B cell (primary cell): ENCODE measurements around the gene E2F2. TPM values are rescaled to one million over a fixed set of nuclear protein-coding genes. Genes with fewer than 3 reads are reported as not detected.

Source experiments
- ATAC-seq: fragments of 200-7000 bp; cut with Tn5 transposase; one replicate; pipeline ENCODE4 v1.10.0; 2021; ENCODE audit warnings: low read depth, mild to moderate bottlenecking, moderate number of reproducible peaks, moderate library complexity
- CTCF ChIA-PET: fragments of 350-600 bp; sonication (Branson Sonifier 250); formaldehyde crosslinking; loops from one replicate; lab custom pipeline; 2021; ENCODE audit warnings: antibody characterized with exemption, inconsistent platforms; lab: Charles Lee
- POLR2A ChIA-PET: fragments of 350-600 bp; sonication (Branson Sonifier 250); formaldehyde crosslinking; loops from one replicate; lab custom pipeline; 2021; ENCODE audit warnings: antibody characterized with exemption; lab: Charles Lee
- DNase-seq: peaks from one replicate; pipeline ENCODE4 v3.0.0; 2013
- H2AFZ ChIP-seq: 2 replicates; pipeline ENCODE4 v1.6.1; 2012; ENCODE audit warnings: mild to moderate bottlenecking, low read depth, low read length; ENCODE audit not compliant: insufficient read depth, poor library complexity, severe bottlenecking
- H3K27ac ChIP-seq, 2 donors: 1 replicate in 1 of 2; 2 replicates in 1 of 2; pipeline ENCODE4 v1.5.1; 2012 to 2013; ENCODE audit warnings: low read length in 2 of 2, mild to moderate bottlenecking in 2 of 2, moderate library complexity in 1 of 2
- H3K27me3 ChIP-seq, 4 experiments: fragments of 200-600 bp in 1 of 4; sonication (generic) in 1 of 4; replicated peaks in 1 of 4; 1 replicate in 2 of 4; 2 replicates in 2 of 4; pipeline versions ENCODE4 v1.6.1 to v1.7.0; 2013 to 2016; ENCODE audit warnings: low read length in 3 of 4, mild to moderate bottlenecking in 2 of 4, mixed read lengths in 1 of 4, moderate library complexity in 1 of 4; ENCODE audit not compliant: insufficient read depth in 4 of 4, control insufficient read depth in 3 of 4; ENCODE audit errors: control extremely low read depth in 1 of 4
- H3K36me3 ChIP-seq, 2 experiments: replicated peaks in 1 of 2; 1 replicate in 1 of 2; 2 replicates in 1 of 2; pipeline versions ENCODE4 v1.6.1 to v1.7.1; 2013; ENCODE audit warnings: low read length in 1 of 2; ENCODE audit not compliant: insufficient read depth in 2 of 2, control insufficient read depth in 1 of 2; ENCODE audit errors: control extremely low read depth in 1 of 2, extremely low read depth in 1 of 2
- H3K4me1 ChIP-seq, 2 donors: fragments of 200-600 bp in 1 of 2; sonication (generic) in 1 of 2; 1 replicate in 1 of 2; 2 replicates in 1 of 2; pipeline versions ENCODE4 v1.5.1 to v1.6.1; 2013 to 2017; ENCODE audit warnings: low read length in 2 of 2; ENCODE audit not compliant: control insufficient read depth in 2 of 2, insufficient read depth in 2 of 2
- H3K4me2 ChIP-seq: replicated peaks from 2 replicates; pipeline ENCODE3; 2012; ENCODE audit warnings: mild to moderate bottlenecking, low read depth, low read length; ENCODE audit not compliant: poor library complexity, severe bottlenecking
- H3K4me3 ChIP-seq, 5 experiments: fragments of 200-600 bp in 1 of 5; sonication (generic) in 1 of 5; 1 replicate in 3 of 5; 2 replicates in 2 of 5; pipeline versions ENCODE4 v1.5.1 to v1.7.0; 2011 to 2016; ENCODE audit warnings: low read length in 4 of 5, mild to moderate bottlenecking in 4 of 5, low read depth in 2 of 5, control low read depth in 1 of 5, moderate library complexity in 1 of 5; ENCODE audit not compliant: insufficient read depth in 1 of 5; ENCODE audit errors: control extremely low read depth in 1 of 5, extremely low read depth in 1 of 5
- H3K79me2 ChIP-seq: fragments of 200-600 bp; sonication (generic); one replicate; pipeline ENCODE4 v1.6.0; 2016; ENCODE audit warnings: low read length; ENCODE audit not compliant: control insufficient read depth, insufficient read depth
- H3K9ac ChIP-seq: fragments of 200-600 bp; sonication (generic); 2 replicates; pipeline ENCODE4 v1.6.1; 2017; ENCODE audit warnings: mild to moderate bottlenecking, low read length, moderate library complexity
- H3K9me3 ChIP-seq, 3 donors: one replicate each; pipeline versions ENCODE4 v1.6.1 to v1.7.1; 2013; ENCODE audit warnings: low read length in 2 of 3; ENCODE audit not compliant: control insufficient read depth in 2 of 3, insufficient read depth in 1 of 3; ENCODE audit errors: control extremely low read depth in 1 of 3
- H4K20me1 ChIP-seq: 2 replicates; pipeline ENCODE4 v1.6.0; 2012; ENCODE audit warnings: mild to moderate bottlenecking, low read length; ENCODE audit not compliant: insufficient read depth, control insufficient read depth, poor library complexity, severe bottlenecking
- H3K27ac Mint-ChIP-seq: one replicate; pipeline ENCODE4 v1.8.0; 2021; ENCODE audit warnings: mixed read lengths
- H3K27me3 Mint-ChIP-seq: one replicate; pipeline ENCODE4 v1.8.0; 2021; ENCODE audit warnings: mixed read lengths
- H3K4me1 Mint-ChIP-seq: one replicate; pipeline ENCODE4 v1.8.0; 2021; ENCODE audit warnings: mixed read lengths
- H3K4me3 Mint-ChIP-seq: one replicate; pipeline ENCODE4 v1.8.0; 2021; ENCODE audit warnings: mixed read lengths
- H3K9me3 Mint-ChIP-seq: one replicate; pipeline ENCODE4 v1.8.0; 2022; ENCODE audit warnings: mixed read lengths; ENCODE audit not compliant: insufficient read depth
- EZH2 ChIP-seq: IDR thresholded peaks from 2 replicates; pipeline ENCODE4 v1.6.1; 2012; ENCODE audit warnings: borderline replicate concordance, low read depth, mild to moderate bottlenecking, moderate library complexity, low read length; ENCODE audit not compliant: insufficient read depth, poor library complexity, severe bottlenecking
- WGBS: methylation state at CpG from one replicate; pipeline ENCODE4 v1.1.5; 2013; ENCODE audit warnings: missing lambda C conversion rate; ENCODE audit not compliant: insufficient coverage; 5-methylcytosine and 5-hydroxymethylcytosine counted together
- intact Hi-C: fragments of 100-400 bp; cut with micrococcal nuclease; formaldehyde crosslinking; loops from one replicate; pipeline ENCODE4 v1.10.0; 2022
- polyA plus RNA-seq: library from polyadenylated mRNA; depleted of rRNA; stranded (reverse); fragments of >200 nt; gene quantifications from 2 replicates; pipeline ENCODE4 v1.2.3, GENCODE V29; 2012
- total RNA-seq, 2 donors: library from RNA; stranded (reverse); fragments of 120-200 nt in 1 of 2; gene quantifications; 1 replicate in 1 of 2; 2 replicates in 1 of 2; pipeline versions ENCODE4 v1.2.3 to v1.2.4, GENCODE V29; 2013 to 2022
- TF ChIP-seq, protein P1 (sequence below): fragments of 200-600 bp; IDR thresholded peaks from one replicate; pipeline ENCODE4 v1.8.0; 2022; ENCODE audit warnings: antibody characterized with exemption, mild to moderate bottlenecking

Gene E2F2
- total and polyA plus RNA-seq, 2 donors (not counting 1 experiment from before 2014, with no cell fraction given) = 2.4 to 3.2 TPM

DNA sequence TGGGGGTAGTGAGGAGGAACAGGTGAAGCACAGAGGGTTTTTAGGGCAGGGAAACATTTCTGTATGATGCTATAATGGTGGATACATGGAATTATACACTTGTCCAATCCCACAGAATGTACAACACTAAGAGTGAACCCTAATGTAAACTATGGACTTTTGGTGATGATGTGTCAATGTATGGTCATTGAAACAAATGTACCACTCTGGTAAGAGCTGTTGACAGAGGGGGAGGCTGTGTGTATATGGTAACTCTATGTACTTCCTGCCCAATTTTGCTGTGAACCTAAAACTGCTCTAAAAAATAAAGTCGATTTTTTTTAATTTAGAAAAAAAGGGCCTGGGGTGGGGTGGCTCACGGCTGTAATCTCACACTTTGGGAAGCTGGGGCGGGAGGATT, 70.0 kb downstream of the E2F2 start:
- no peak overlapping the region for H3K4me3 ChIP-seq
- H3K36me3 ChIP-seq = no peaks in the 10 kb centered on the region
- no peaks in the 10 kb centered on the region for H3K4me1 ChIP-seq
- no peak overlapping the region for H3K27ac Mint-ChIP-seq
- no peaks in the 10 kb centered on the region for H4K20me1 ChIP-seq
- H3K9me3 ChIP-seq = no peaks in the 10 kb centered on the region
- ATAC-seq (no peak), DNase-seq (no peak)
- WGBS = 81% methylated on average over 3 of the region's 3 CpGs
- no peak overlapping the region for H2AFZ ChIP-seq
- no peak overlapping the region for H3K9ac ChIP-seq
- H3K4me1 Mint-ChIP-seq = no peaks in the 10 kb centered on the region
- intact Hi-C loops = no loop called here
- peaks cover 0 to 4% (median 0%) of the 10 kb centered on the region in 4 experiments for H3K27me3 ChIP-seq
- no peak for TF ChIP-seq EZH2
- TF ChIP-seq, protein P1, sequence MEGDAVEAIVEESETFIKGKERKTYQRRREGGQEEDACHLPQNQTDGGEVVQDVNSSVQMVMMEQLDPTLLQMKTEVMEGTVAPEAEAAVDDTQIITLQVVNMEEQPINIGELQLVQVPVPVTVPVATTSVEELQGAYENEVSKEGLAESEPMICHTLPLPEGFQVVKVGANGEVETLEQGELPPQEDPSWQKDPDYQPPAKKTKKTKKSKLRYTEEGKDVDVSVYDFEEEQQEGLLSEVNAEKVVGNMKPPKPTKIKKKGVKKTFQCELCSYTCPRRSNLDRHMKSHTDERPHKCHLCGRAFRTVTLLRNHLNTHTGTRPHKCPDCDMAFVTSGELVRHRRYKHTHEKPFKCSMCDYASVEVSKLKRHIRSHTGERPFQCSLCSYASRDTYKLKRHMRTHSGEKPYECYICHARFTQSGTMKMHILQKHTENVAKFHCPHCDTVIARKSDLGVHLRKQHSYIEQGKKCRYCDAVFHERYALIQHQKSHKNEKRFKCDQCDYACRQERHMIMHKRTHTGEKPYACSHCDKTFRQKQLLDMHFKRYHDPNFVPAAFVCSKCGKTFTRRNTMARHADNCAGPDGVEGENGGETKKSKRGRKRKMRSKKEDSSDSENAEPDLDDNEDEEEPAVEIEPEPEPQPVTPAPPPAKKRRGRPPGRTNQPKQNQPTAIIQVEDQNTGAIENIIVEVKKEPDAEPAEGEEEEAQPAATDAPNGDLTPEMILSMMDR = no peak
- no peak overlapping the region for H3K4me2 ChIP-seq
- POLR2A ChIA-PET = no interaction called here
- H3K27ac ChIP-seq = no peak overlapping the region
- H3K79me2 ChIP-seq = no peaks in the 10 kb centered on the region
- no peaks in the 10 kb centered on the region for H3K9me3 Mint-ChIP-seq
- peaks cover 26% of the 10 kb centered on the region for H3K27me3 Mint-ChIP-seq
- H3K4me3 Mint-ChIP-seq = no peak overlapping the region
- CTCF ChIA-PET = no interaction called here

DNA sequence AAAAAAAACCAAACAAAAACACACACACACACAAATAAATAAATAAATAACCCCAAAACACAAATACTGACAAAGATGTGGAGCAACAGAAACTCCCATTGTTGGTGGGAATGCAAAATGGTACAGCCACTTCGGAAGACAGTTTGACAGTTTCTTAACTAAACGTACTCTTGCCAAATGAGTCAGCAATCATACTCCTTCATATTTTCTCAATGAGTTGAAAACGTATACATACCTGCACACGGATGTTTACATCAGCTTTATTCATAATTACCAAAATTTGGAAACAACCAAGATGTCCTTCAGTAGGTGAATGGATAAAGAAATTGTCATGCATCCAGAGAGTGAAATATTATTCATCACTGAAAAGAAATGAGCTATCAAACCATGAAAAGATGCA, 70.5 kb downstream of the E2F2 start:
- WGBS = no CpG with 5 or more reads among the region's 4 CpGs
- H3K27me3 Mint-ChIP-seq = peaks cover 28% of the 10 kb centered on the region
- CTCF ChIA-PET = interaction anchor here (0.5 kb wide), 1 partner anchor 86 kb away, joined by 3 read pairs; no protein-coding TSS in a partner anchor

More for the DNA sequence above, 70.5 kb downstream of the E2F2 start:
- no peaks in the 10 kb centered on the region for H4K20me1 ChIP-seq
- H3K9me3 Mint-ChIP-seq = no peaks in the 10 kb centered on the region
- H3K9ac ChIP-seq = no peak overlapping the region
- no peak overlapping the region for H3K4me3 ChIP-seq
- no peaks in the 10 kb centered on the region for H3K79me2 ChIP-seq
- H3K4me1 Mint-ChIP-seq = no peaks in the 10 kb centered on the region
- TF ChIP-seq, protein P1 = no peak
- no peak for TF ChIP-seq EZH2
- no peak overlapping the region for H3K4me2 ChIP-seq
- no peaks in the 10 kb centered on the region for H3K36me3 ChIP-seq
- no peak overlapping the region for H2AFZ ChIP-seq
- H3K27ac ChIP-seq = no peak overlapping the region
- ATAC-seq (no peak), DNase-seq (no peak)
- no peak overlapping the region for H3K4me3 Mint-ChIP-seq
- no peaks in the 10 kb centered on the region for H3K4me1 ChIP-seq
- POLR2A ChIA-PET = no interaction called here
- H3K9me3 ChIP-seq = no peaks in the 10 kb centered on the region
- H3K27ac Mint-ChIP-seq = no peak overlapping the region
- H3K27me3 ChIP-seq = peaks cover 0 to 4% (median 0%) of the 10 kb centered on the region in 4 experiments
- intact Hi-C loops = no loop called here
